SU-DHL-6 (cell line): Measurements from ENCODE around the gene SYNDIG1.

Experiments used
- CTCF ChIP-seq: fragments of 200-600 bp; sonication (generic); IDR thresholded peaks from one replicate; pipeline ENCODE4 v1.5.1; 2017; ENCODE audit warnings: antibody characterized with exemption, mild to moderate bottlenecking, low read length, moderate library complexity; ENCODE audit not compliant: insufficient read depth, poor library complexity, severe bottlenecking
- EZH2phosphoT487 ChIP-seq: fragments of 200-600 bp; sonication (generic), shearing (Covaris generic); conservative IDR thresholded peaks from 2 replicates; pipeline ENCODE4 v1.6.1; 2018; ENCODE audit warnings: mild to moderate bottlenecking, antibody characterized with exemption, low read length, moderate library complexity, mixed read lengths

- TF ChIP-seq CTCF (no peak), EZH2phosphoT487 (no peak)
These were observed 51.6 kb downstream of the SYNDIG1 start for GRCh38 chr20:24521032-24521431.
